Motor neuron (in vitro differentiated cells): ENCODE measurements around the gene RAB11FIP5. TPM values are rescaled to one million over a fixed set of nuclear protein-coding genes. Genes with fewer than 3 reads are reported as not detected.

Experiments used
- ATAC-seq, 8 experiments: fragments of 200-7000 bp; cut with Tn5 transposase; replicated peaks in 6 of 8; 2 replicates each; pipeline ENCODE4 v1.8.0; 2021; ENCODE audit warnings: mild to moderate bottlenecking in 8 of 8, moderate library complexity in 8 of 8
- H3K27ac ChIP-seq, 2 donors: fragments of 250-450 bp; sonication (Bioruptor Pico); 2 replicates each; pipeline ENCODE4 v1.9.0; 2021; ENCODE audit warnings: antibody characterized with exemption in 2 of 2, mild to moderate bottlenecking in 2 of 2, moderate library complexity in 1 of 2
- H3K4me1 ChIP-seq, 2 donors: fragments of 250-450 bp; sonication (Bioruptor Pico); replicated peaks in 1 of 2; 2 replicates each; pipeline ENCODE4 v1.6.1; 2021; ENCODE audit warnings: antibody characterized with exemption in 2 of 2, mild to moderate bottlenecking in 2 of 2, moderate library complexity in 1 of 2
- H3K4me3 ChIP-seq, 5 donors: fragments of 250-450 bp; sonication (Bioruptor Pico); 2 replicates each; pipeline ENCODE4 v1.9.0; 2021; ENCODE audit warnings: antibody characterized with exemption in 5 of 5, mild to moderate bottlenecking in 5 of 5, moderate library complexity in 4 of 5
- WGBS, 10 experiments: fragments of 450-650 bp; shearing (Covaris generic); methylation state at CpG; one replicate each; pipeline ENCODE4 v1.0.0; 2022; 5-methylcytosine and 5-hydroxymethylcytosine counted together
- in situ Hi-C, 9 experiments: fragments of 400-800 bp; cut with MboI; loops; one replicate each; pipeline ENCODE4 v1.15.0; 2021; ENCODE audit warnings: low sequenced_read_pairs in 9 of 9, low pct_unique_long_range_greater_than_20kb in 2 of 9; ENCODE audit not compliant: unreplicated experiment in 9 of 9
- total RNA-seq, 8 experiments: library from RNA; unstranded; fragments of 300-600 nt; gene quantifications; 2 replicates each; pipeline versions ENCODE4 v1.2.3 to v1.2.4, GENCODE V29; 2022

Gene RAB11FIP5
- total RNA-seq, 8 experiments from 2014 or later: 5.4 to 19.0 (median 11.1) TPM

- Histone ChIP-seq H3K4me3 (no peak overlapping the region), H3K27ac (no peak overlapping the region), H3K4me1 (no peaks in the 10 kb centered on the region)
- peak in 1 of 8 experiments; percentile 30 for ATAC-seq
- 92 to 100% methylated on average over 1 to 2 of the region's 11 CpGs; no CpG with 5 or more reads in 8 of the 10 experiments for WGBS, 10 experiments
- in situ Hi-C loops: no loop called here
These were observed 76.0 kb downstream of the RAB11FIP5 start for GRCh38 chr2:73036766-73037165.

- Histone ChIP-seq H3K27ac (no peak overlapping the region), H3K4me3 (no peak overlapping the region), H3K4me1 (no peaks in the 10 kb centered on the region)
- WGBS, 10 experiments: 0 to 100% (median 94%) methylated on average over 1 to 2 of the region's 6 CpGs; no CpG with 5 or more reads in 7 of the 10 experiments
- ATAC-seq: peak in 2 of 8 experiments; percentile 36 to 50
- in situ Hi-C loops: no loop called here
These were observed 76.6 kb downstream of the RAB11FIP5 start for GRCh38 chr2:73035899-73036711.

GRCh38 chr2:73034661-73035375, 77.9 kb downstream of the RAB11FIP5 start:
- H3K4me3 ChIP-seq: no peak overlapping the region
- WGBS, 10 experiments: 73 to 100% (median 97%) methylated on average over 1 to 6 of the region's 7 CpGs; no CpG with 5 or more reads in 1 of the 10 experiments
- ATAC-seq: no peak
- H3K4me1 ChIP-seq: no peaks in the 10 kb centered on the region
- in situ Hi-C loops: no loop called here
- no peak overlapping the region for H3K27ac ChIP-seq

GRCh38 chr2:73033766-73034381, 78.9 kb downstream of the RAB11FIP5 start:
- Histone ChIP-seq H3K27ac (no peak overlapping the region), H3K4me3 (no peak overlapping the region), H3K4me1 (no peaks in the 10 kb centered on the region)
- peak in 1 of 8 experiments; percentile 44 for ATAC-seq
- in situ Hi-C loops: no loop called here
- WGBS, 10 experiments: 83 to 100% (median 92%) methylated on average over 1 to 5 of the region's 5 CpGs; no CpG with 5 or more reads in 6 of the 10 experiments

GRCh38 chr2:73033142-73033765, 79.5 kb downstream of the RAB11FIP5 start:
- ATAC-seq: no peak
- no peaks in the 10 kb centered on the region for H3K4me1 ChIP-seq
- no peak overlapping the region for H3K27ac ChIP-seq
- 83 to 100% (median 100%) methylated on average over 1 of the region's 1 CpG; no CpG with 5 or more reads in 2 of the 10 experiments for WGBS, 10 experiments
- in situ Hi-C loops: no loop called here
- H3K4me3 ChIP-seq: no peak overlapping the region

- no peaks in the 10 kb centered on the region for H3K4me1 ChIP-seq
- no peak for ATAC-seq
- no peak overlapping the region for H3K4me3 ChIP-seq
- H3K27ac ChIP-seq: no peak overlapping the region
- in situ Hi-C loops: no loop called here
- 87 to 100% (median 96%) methylated on average over 1 to 5 of the region's 5 CpGs; no CpG with 5 or more reads in 3 of the 10 experiments for WGBS, 10 experiments
These were observed 80.0 kb downstream of the RAB11FIP5 start for GRCh38 chr2:73032702-73033097.

GRCh38 chr2:73031725-73032701, 80.7 kb downstream of the RAB11FIP5 start:
- in situ Hi-C loops: no loop called here
- Histone ChIP-seq H3K4me1 (no peaks in the 10 kb centered on the region), H3K27ac (no peak overlapping the region), H3K4me3 (no peak overlapping the region)
- ATAC-seq: no peak
- 84 to 100% (median 91%) methylated on average over 1 to 7 of the region's 10 CpGs; no CpG with 5 or more reads in 4 of the 10 experiments for WGBS, 10 experiments

- Histone ChIP-seq H3K27ac (no peak overlapping the region), H3K4me1 (no peaks in the 10 kb centered on the region), H3K4me3 (no peak overlapping the region)
- ATAC-seq: no peak
- 71 to 100% (median 87%) methylated on average over 1 to 3 of the region's 3 CpGs; no CpG with 5 or more reads in 3 of the 10 experiments for WGBS, 10 experiments
- in situ Hi-C loops: no loop called here
These were observed 81.6 kb downstream of the RAB11FIP5 start for GRCh38 chr2:73031095-73031678.

GRCh38 chr2:73028841-73029240, 83.9 kb downstream of the RAB11FIP5 start:
- Histone ChIP-seq H3K4me3 (no peak overlapping the region), H3K27ac (no peak overlapping the region), H3K4me1 (no peaks in the 10 kb centered on the region)
- in situ Hi-C loops: no loop called here
- peak in 1 of 8 experiments; percentile 69 for ATAC-seq
- WGBS, 10 experiments: 30 to 80% (median 67%) methylated on average over 1 to 7 of the region's 10 CpGs; no CpG with 5 or more reads in 1 of the 10 experiments

GRCh38 chr2:73027340-73027739, 85.4 kb downstream of the RAB11FIP5 start:
- Histone ChIP-seq H3K4me3 (no peak overlapping the region), H3K27ac (no peak overlapping the region), H3K4me1 (no peaks in the 10 kb centered on the region)
- no peak for ATAC-seq
- WGBS, 10 experiments: 50 to 100% (median 83%) methylated on average over 1 of the region's 1 CpG; no CpG with 5 or more reads in 5 of the 10 experiments
- in situ Hi-C loops: no loop called here

GRCh38 chr2:73023497-73023896, 89.3 kb downstream of the RAB11FIP5 start:
- Histone ChIP-seq H3K4me1 (no peaks in the 10 kb centered on the region), H3K4me3 (no peak overlapping the region), H3K27ac (no peak overlapping the region)
- in situ Hi-C loops: no loop called here
- WGBS, 10 experiments: 100% methylated on average over 1 of the region's 1 CpG; no CpG with 5 or more reads in 9 of the 10 experiments
- ATAC-seq: no peak
